Retinal pigment epithelial cell (primary cell): Measurements from ENCODE around the gene TPRX1.
"Not testable (repeated sequence)": the region's sequence is repeated elsewhere in the genome, so short reads cannot be mapped to it uniquely, and the experiment has no call there.

Experiments used
- DNase-seq: peaks from one replicate; pipeline ENCODE4 v3.0.0-alpha.2; 2010; ENCODE audit warnings: low read depth
- H3K4me3 ChIP-seq: 2 replicates; pipeline ENCODE4 v1.5.1; 2011; ENCODE audit warnings: mild to moderate bottlenecking, low read length, control low read depth, moderate library complexity
- CTCF ChIP-seq: conservative IDR thresholded peaks from 2 replicates; pipeline ENCODE4 v1.5.1; 2011; ENCODE audit warnings: low read depth, low read length, control low read depth, inconsistent platforms

TPRX1 gene

GRCh38 chr19:47836038-47836437, 31.7 kb upstream of the TPRX1 start:
- DNase-seq = no peak
- no peak for TF ChIP-seq CTCF
- no peak overlapping the region for H3K4me3 ChIP-seq

GRCh38 chr19:47832723-47833122, 28.4 kb upstream of the TPRX1 start:
- TF ChIP-seq CTCF = peak; percentile 2
- DNase-seq = no peak
- H3K4me3 ChIP-seq = no peak overlapping the region

- DNase-seq = no peak
- TF ChIP-seq CTCF = no peak
- H3K4me3 ChIP-seq = no peak overlapping the region
Observed at GRCh38 chr19:47826800-47827199, 22.4 kb upstream of the TPRX1 start.

GRCh38 chr19:47824396-47824795, 20.0 kb upstream of the TPRX1 start:
- DNase-seq = no peak
- TF ChIP-seq CTCF = no peak
- H3K4me3 ChIP-seq = no peak overlapping the region

GRCh38 chr19:47821460-47822020, 17.2 kb upstream of the TPRX1 start, which contains the start of gene CRX:
TSS of gene CRX (plus strand) at chr19:47821937. CDS start at chr19:47834444, 12,507 bp downstream.
- no peak for DNase-seq
- H3K4me3 ChIP-seq = peak within 1 kb of the TSS; percentile 25
- no peak for TF ChIP-seq CTCF

- no peak overlapping the region for H3K4me3 ChIP-seq
- DNase-seq = no peak
- TF ChIP-seq CTCF = no peak
Observed at GRCh38 chr19:47820410-47820809, 16.1 kb upstream of the TPRX1 start.

- DNase-seq = peak; percentile 36
- no peak overlapping the region for H3K4me3 ChIP-seq
- TF ChIP-seq CTCF = no peak
Observed at GRCh38 chr19:47819858-47820257, 15.5 kb upstream of the TPRX1 start.

- not testable (repeated sequence) for DNase-seq, H3K4me3 ChIP-seq
Observed at GRCh38 chr19:47818221-47818620, 13.9 kb upstream of the TPRX1 start.

- not testable (repeated sequence) for DNase-seq, H3K4me3 ChIP-seq
Observed at GRCh38 chr19:47816270-47816669, 11.9 kb upstream of the TPRX1 start.
